ENCODE results near the gene CENPP.

- TF ChIP-seq ZNF274 (IDR thresholded peaks at IDR 0.05; ENCODE audit: low read depth, low read length) (no peak), YY1 (IDR thresholded peaks at IDR 0.05; ENCODE audit: insufficient read depth, insufficient read length) (no peak)
These were observed 274.9 kb downstream of the CENPP start for GRCh38 chr9:92600462-92601261.
